T-helper 1 cell (primary cell): ENCODE results near the gene CFAP99.
"Not testable (repeated sequence)": the region's sequence is repeated elsewhere in the genome, so short reads cannot be mapped to it uniquely, and the experiment has no call there.

Source experiments
- DNase-seq, 5 donors: peaks; one replicate each; pipeline ENCODE4 v3.0.0-alpha.2; 2012 to 2020

Gene CFAP99

DNA sequence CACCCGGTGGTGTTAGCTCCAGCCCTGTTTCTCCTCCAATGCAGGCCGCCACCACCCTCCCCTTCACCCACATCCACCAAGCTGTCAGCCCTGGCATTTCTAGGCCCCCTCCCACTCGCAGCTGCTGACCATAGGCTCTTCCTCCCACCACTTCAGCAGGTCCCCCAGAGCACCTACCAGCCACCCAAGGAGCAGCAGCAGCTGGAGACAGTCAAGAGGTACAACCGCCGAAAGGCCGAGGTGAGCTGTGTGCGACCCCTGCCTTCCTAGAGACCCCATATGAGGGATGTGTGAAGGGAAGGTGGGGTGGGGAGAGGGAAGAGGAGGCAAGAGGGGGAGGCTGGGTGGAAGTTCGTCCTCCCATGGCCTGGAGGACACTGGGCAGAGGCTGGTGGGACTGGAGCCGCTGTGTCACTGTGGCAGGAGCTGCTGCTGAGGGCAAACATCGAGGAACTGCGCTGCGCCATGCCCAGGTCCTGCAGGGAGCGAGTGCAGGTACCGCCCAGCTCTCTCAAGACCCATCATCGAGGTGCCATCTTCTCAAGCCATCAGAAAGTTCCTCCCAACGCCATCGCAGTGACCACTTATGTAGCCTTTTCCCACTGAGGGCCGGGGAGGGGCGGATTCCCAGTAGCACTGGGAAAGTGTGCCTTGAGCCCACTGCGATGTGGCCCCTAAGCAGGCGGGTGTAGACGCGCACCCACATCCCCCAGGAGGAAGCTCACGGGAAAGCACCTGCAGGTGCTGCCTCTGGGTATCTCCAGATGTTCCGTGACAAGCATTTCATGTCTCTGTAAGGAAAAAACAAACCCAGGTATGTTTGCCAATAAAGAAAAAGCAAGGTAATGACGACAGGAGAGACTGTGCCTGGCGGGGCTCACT lies 31.0 kb downstream of the CFAP99 start:
- DNase-seq = no peak

DNA sequence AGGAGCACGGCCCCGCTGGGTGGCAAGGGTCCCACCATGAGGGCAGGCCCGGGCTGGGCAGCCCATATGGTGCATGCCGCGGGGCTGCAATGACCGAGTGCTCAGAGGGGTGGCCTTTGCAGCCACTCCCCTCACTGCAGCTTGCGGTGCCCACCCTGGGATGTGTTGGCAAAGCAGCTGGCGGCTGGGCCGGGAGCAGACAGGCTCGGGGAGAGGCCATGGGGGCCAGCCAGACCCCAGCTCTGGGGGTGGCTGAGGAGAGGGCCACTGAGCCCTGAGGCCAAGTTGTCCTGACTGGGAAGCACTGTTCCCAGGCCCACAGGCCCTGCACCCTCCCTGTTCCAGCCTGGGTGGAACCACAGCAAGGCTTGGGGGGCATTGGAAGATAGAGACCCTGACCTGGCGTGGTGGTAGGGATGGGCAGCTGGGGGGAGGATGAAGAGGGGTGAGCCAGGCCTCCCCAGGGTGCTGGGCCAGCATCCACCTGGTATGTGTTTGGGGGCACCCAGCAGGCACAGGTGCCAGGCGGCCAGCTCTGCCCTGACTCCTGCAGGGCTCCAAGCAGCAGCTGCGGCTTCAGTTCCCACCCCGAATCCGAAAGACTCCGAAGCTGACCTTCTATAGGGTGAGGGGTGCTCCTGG lies 31.8 kb downstream of the CFAP99 start:
- DNase-seq = no peak

DNA sequence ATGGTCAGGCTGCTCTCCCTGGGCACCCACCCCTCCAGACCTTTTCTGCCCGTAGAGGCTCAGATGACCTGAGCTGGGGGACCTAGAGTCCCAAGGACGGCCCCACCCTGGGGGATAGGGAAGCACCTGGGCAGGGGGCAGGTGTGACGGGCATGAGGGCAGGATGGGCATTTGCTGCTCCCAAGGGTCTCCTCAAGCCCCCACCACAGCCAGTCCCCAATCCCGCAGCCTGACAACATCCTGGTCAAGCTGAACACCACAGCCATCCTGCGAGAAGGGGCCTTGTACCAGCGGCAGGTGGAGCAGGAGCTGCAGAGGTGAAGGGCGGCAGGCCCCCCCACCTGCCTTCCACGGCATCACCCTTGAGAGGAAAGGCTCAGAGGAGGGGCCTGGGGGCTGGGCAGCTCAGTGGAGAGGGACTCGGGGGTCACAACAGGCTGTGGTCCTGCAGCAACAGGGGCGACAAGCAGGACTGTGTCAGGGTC lies 32.3 kb downstream of the CFAP99 start:
- DNase-seq = no peak

DNA sequence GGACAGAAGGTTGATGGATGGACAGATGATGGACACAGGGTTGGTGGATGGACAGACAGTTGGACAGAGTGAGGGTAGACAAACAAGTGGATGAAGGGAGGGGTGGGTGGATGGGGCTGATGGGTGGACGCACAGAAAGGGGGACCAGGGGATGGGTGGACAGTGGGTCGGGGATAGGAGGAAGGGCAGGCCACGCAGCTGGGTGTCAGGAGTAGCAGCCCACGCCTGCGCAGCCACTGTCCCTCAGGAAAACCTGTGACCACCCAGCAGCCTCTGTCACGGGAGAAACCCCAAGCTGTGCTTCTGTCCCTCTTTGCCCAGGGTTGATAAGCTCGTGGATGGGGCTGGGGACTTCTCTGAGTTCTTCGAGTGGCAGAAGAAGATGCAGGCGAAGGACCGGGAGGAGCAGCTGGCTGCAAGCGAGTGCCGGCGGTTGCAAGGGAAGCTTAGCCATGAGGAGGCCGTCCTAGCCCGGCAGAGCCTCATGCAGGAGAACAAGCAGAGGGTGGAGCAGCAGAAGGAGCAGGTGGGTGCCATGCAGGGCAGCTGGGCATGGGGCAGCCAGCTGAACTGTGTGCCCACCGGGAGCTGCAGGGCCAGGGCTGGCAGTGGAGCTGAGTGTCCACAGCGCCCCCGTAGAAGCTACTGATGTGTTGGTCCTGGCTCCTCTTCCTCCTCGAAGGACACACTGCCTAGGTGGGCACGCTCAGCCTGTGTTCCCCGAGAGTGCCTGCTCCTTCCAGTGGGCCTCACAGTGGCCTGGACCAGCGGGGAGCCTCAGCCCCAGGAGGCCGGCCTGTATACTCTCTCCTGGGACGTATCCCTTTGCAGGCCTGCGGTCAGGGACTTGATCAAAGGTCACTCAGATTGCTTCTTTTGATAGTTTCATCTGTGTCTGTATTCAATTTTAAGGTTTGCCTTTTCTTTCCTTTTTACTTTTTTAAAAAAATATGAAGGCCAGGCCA lies 33.3 kb downstream of the CFAP99 start:
- DNase-seq = no peak

DNA sequence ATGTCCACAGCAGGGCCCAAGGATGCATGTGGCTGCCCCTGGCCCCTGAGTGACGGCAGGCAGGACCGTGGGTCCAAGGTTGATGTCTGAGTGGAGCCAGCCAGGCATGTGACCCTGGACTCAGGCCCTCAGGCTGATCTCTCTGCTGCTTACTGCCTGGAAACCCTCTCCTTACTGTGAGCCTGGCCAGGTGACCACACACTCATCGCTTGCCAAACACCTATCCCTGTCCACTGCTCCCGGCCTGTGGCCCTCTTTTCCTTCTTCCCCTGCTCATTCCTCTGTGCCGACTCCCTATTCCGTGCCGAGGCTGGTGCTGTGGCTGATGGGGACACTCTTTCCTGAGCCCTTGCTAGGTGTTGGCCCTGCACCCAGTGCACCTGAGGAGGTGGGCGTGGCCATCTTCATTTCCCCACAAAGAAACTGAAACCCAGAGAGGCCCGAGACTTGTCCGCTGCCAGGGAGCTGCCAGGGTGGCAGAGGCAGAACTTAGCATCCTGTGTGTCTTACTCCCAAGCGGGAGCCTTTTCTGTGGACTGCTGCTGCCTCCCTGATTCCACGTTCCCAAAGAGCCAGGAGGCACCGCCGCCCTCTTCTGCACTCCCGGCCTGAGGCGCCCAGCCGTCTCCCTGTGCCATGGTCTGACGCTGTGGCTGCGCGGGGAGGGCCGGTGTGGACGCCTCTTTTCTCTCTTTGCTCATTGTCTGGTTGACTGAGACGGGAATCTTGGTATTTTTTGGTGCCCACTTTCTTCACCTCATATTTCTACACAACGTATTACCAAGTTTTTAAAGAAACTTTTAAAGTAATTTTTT lies 38.9 kb downstream of the CFAP99 start:
- DNase-seq = no peak

DNA sequence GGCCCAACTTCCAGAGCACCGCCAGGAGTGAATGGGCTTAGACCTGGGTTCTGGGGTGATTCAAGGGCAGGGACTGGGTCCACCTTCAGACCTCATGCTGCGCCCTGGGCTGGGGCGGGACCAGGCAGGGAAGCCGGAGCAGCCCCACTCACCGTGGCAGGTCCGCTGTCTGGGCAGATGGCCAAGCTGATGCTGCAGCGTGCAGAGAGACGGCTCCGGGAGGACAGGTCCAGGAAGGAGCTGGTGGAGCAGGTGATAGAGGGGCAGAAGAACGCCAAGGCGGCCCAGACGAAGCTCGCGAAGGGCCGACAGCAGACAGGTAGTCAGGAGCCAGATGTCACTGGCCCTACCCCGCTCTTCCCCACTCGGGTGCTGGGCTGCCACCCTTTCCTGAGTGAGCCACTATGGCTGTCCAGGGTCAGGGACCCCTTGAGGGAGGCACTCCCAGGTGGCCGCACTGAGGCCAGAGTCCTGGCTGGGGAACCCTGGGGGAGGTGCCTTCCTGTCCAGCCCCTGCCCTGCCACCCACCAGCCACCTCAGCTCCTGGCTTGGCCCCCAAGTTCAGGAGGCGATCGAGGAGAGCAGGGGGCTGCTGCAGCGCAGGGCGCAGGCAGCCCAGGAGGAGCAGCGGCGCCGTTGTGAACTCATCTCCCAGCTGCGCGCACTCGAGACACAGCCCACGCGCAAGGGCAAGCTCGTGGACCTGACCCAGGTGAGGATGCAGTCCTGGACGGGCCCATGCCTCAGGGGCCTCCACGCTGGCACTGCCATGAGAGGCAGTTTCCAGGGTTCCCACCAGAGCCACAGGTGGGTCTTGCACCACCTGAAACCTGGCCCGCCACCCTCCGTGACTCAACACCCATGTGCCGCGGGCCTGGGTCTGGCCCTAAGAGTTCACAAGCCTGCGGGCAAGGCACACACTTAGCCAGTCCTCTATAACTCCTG lies 40.1 kb downstream of the CFAP99 start:
- DNase-seq = no peak

DNA sequence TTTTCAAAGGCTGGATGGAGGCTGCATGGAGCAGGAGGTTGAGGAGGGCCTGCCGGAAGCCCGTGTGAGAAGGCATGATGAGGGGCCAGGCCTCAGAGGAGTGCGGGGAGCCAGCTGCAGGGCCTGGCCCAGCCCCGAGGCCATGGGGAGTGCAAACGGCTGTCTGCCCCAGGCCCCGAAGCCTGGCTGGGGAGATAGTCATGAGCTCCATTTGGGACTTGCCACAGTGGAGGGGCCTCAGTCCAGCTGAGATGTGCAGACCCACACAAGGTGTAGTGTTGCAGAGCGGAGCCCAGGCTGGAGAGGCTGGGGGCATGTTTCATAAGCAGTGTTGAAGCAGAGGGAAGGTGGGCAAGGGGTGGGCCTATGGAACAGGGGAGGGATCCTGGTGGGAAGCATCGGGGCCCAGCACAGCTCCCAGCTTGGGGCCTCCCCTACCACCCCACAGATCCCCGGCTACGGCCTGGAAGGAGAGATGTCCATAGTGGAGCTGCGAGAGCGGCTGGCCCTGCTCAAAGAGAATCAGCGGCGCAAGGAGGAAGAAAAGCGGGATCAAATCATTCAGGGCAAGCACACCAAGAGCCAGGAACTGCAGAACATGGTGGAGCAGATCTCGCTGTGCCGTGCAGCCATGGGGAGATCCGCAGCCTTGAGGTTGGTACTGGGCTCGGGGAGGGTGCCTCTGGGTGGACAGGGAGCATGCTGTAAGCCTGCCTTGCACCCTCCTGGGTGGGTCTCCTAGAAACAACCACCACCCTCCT lies 41.0 kb downstream of the CFAP99 start:
- no peak for DNase-seq

DNA sequence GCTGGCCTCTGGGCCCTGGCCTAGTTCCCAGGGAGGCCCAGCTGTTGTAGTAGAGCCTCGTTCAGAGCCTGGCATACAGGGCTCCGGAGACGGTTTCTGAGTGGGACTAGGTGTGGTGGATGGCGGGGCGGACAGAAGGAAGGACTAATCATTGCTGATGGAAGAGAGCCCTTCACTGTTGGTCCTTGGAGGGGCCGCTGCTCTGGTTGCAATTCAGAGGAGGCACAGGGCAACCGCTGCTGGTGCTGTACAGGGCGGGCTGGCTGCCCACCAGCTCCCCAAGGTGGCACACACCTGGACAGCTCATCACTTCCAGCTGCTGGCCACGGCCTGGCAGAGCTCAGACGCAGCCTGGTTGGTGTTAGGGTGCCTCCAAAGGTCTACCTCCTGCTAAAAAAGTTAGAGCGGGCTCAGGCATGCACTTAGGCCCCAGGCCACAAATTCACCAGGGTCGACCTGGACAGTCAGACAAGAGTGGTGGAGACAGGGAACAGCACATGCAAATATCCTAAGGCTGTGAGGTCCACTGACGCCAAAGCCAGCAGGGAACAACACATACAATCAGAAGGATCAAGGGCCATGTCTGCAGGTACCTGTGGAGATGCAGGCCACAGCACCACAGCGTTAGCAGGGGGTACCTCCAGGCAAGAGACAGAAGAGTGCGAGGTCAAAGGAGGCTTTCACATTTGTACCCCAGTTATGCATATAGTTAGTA lies 42.6 kb downstream of the CFAP99 start:
- DNase-seq = no peak

DNA sequence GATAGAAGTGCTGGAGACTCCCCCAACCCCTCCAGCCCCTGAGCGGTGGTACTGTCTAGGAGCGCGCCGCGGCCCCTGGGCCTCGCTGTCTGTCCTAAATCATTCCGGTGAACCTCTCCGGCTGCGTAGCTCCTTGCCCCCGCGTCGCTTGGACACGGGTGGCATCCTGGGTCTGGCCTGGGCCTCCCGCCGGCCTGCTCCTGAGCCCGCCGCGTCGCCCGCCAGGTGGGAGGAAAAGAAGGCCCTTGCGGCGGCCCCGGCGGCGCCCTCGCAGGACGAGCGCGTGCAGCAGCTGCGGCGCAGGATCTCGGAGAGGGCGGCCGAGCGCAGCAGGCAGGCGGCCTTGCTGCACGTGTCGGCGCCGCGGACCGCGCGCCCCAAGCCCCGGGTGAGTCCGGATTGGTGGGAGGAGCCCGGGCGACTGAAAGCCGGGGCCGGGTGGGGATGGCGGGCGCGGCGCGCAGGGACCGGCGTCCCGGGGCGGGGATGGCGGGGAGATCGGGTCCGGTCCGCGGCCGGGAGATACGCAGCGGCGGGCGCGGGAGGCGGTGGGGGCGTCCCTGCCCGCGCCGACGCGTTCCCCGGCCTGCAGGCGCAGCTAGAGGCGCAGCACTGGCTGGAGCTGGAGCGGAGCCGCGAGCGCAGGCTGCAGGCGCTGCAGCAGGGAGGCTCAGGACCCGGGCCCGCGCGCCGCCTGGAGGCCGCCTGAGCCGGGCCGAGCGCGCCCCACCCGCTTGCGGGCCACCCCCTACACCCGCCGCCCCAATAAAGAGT lies 43.6 kb downstream of the CFAP99 start:
- DNase-seq = peak; percentile 53 to 73 (median 55)

DNA sequence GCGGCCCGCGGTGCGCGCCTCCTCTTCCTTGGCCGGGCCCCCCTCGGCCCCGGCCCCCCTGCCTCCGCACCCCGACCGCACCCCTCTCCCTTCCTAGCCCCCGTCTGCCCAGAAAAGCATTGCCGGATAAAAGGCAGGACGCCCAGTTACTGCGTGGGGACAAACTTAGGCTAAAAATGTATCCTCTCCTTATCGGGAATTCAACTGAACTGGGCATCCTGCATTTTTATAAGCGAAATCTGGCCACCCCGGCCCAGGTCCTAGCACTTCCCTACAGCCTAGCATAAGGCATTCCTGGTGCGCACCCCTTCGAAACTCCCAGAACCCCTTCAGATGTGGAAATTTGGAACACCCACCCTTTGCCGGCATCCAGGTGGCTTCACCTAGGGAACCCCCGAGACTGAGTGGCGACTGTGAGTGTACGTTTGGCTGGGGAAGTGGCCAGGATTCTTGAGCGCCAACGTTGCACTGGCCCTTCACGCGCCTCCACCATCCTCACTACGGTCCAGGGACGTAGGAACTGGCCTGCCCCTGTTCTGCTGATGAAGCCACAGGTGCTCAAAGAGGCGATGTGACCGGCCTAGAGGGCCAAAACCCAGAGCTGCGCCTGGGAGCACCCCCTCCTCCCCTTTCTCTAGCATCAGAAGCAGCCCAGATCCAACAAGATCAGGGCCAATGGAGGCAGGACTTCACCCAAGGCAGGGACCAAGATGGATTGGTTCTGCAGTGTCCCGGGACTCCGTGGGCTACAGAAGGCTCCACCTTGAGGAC lies 44.4 kb downstream of the CFAP99 start:
- DNase-seq = no peak

DNA sequence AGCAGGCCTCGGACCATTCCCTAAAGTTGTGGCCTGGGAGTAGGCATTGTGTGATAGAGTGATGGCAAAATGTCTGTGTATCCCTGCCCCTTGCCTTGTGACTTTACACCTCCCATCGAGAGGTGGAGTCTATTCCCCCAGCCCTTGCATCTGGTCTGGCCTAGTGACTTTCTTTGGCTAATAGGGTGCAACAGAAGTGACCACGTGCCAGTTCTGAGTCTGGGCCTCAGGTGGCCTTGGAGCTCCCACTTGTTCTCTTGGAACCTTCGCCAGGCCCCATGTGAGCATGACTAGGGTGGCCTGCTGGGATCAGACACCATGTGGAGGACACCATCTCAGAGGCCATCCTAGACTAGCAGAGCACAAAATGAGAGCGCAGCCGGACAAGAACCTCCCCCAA lies 46.3 kb downstream of the CFAP99 start:
- no peak for DNase-seq

DNA sequence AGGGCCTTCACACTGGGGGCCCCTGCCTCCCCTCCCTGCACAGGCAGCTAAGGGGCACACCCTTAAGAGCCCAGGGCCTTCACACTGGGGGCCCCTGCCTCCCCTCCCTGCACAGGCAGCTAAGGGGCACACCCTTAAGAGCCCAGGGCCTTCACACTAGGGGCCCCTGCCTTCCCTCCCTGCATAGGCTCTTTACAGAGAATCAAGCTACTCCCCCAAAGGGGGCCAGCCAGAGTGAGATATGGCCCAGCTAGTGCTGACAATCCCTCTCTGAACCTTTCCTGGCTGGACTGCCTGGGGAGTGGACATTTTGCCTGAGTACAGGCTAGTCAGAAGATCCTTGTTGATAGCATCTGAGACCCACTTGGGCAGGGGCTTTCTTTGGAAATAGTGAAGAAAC lies 46.8 kb downstream of the CFAP99 start:
- DNase-seq = not testable (repeated sequence)

DNA sequence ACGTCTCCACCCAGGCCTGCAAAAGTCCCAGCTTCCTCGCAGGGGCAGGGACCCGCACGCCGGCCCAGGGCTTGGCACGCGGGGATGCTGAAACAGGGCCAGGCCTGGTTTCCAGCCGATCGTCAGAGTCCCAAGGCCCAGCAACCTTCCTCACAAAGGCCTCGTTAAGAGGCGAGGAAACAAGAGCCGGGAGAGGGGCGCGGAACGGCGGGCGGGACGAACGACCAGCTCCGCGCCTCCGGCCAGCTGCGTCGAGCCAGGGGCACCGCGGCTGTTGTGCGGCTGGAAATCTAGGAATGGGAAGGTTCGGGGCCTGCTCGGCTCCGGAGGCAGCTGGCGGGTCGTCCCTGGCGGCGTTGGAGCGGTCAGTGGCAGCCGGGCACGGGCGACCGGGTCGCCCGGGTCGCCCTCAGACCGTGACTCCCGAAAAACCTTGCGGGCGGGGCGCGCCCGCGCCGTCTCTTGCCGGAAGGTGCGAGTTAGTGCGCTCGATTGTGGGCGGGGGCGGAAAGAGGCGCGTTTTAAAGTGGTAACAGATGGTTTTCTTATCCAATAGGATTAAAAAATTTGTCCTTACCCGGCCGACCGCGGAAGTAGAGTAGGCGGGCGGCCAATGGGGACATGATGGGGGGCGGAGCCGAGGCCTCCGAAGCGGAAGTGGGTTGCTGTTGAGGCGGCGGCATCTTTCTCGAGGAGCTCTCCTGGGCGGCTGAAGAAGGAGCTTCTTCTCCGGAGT lies 49.9 kb downstream of the CFAP99 start, which contains the start of gene RNF4:
Gene RNF4, plus strand, starts transcription at position 651 of the 736 bp plus-strand sequence. CDS start 21,388 bp downstream, outside the sequence.
- DNase-seq = peak; percentile 88 to 98 (median 93)

DNA sequence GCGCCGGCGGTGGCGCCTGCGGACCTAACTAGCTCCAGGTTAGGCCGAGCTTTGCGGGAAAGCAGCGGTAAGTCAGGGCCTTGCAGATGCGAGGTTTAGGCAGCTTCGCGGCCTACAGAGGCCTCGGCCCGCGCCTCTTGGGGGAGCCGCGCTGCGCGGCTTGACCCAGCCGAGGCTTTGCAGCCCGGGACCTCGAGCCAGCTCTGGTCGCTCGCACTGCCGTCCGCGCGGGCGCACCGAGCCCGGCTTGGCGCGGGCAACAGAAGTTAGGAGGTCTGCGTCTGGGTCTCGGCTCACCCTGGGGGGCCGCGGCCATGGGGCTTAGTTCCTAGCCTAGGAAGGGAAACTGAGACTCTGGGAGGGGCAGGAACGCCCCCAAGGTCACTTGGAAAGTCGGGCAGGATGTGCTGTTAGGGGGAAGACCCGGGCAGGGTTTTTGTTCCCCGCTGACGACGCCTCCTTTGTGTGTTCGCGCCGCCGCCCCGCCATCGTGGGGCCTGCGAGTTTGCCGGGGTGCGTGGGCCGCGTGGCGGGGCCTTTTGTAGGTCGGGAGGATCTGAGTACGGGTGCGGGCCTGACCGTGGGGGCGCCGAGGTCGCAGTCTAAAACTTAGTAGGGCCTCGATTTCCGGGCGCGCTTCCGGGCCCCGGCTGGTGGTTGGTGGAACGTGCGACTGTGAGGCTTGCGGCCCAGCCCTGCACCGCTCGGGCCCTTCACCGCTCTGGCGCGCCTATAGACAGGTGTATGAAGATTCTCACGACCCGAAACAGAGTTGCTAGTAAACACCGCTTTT lies 50.6 kb downstream of the CFAP99 start:
- peak; percentile 56 to 84 (median 69) for DNase-seq

DNA sequence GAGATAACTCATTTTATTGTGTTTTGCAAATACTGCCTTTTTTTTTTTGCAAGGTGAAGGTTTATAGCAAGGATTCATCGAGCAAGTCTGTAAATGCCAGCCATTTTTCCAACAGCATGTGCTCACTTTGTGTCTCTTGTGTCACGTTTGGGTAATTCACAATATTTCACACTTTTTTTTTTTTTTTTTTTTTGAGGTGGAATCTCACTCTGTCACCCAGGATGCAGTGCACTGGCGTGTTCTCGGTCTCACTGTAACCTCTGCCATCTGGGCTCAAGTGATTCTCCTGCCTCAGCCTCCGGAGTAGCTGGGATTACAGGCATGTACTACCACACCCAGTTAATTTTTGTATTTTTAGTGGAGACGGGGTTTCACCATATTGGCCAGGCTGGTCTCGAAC lies 52.0 kb downstream of the CFAP99 start:
- no peak for DNase-seq

DNA sequence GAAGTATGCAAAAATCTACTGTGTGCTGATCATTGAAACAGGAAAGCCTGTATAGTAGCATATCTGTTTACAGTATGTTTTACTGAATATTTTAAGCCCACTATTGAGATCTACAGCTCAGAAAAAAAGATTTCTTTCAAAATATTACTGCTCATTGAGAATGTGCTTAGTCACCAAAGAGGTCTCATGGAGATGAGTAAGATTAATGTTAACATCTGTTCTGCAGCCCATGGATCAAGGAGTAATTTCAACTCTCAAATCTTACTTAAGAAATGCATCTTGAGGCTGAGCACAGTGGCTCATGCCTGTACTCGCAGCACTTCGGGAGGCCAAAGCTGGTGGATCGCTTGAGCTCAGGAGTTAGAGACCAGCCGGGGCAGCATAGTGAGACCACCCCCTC lies 53.4 kb downstream of the CFAP99 start:
- no peak for DNase-seq
